Measurements from ENCODE around the gene KAZN.
"Not testable (repeated sequence)": the region's sequence is repeated elsewhere in the genome, so short reads cannot be mapped to it uniquely, and the experiment has no call there.

Gene KAZN

DNA sequence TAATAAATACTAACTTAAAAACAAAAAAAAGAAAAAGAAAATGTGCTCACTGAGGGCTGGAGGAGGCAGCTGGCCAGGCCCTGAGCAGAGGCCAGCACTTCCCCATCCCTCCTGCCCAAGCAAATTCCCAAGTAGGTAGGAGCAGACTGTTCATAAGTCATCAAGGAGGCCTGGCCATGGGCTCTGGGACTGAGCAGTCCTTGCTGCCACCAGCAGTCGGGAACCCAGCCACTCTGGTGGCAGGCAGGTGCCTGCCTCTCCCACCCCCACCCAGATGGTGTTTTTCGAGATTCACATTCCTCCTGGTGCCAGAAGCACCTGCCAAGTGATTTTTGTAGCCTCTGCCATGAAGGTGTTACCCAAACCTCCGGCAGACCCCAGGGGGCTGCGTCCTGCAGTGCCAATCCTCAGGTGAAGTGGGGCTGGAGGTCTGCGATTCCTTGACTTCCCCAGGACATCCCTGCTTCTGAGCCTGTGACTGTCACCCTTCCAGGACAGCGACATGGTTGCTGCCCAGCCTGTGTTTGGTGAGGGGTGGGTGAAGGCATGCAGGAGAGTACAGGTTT, 350.9 kb downstream of the KAZN start:
- DNase-seq (ENCODE audit: low read depth) = no peak
- no peak overlapping the region for H3K4me3 ChIP-seq (ENCODE audit: low read depth, low read length)

DNA sequence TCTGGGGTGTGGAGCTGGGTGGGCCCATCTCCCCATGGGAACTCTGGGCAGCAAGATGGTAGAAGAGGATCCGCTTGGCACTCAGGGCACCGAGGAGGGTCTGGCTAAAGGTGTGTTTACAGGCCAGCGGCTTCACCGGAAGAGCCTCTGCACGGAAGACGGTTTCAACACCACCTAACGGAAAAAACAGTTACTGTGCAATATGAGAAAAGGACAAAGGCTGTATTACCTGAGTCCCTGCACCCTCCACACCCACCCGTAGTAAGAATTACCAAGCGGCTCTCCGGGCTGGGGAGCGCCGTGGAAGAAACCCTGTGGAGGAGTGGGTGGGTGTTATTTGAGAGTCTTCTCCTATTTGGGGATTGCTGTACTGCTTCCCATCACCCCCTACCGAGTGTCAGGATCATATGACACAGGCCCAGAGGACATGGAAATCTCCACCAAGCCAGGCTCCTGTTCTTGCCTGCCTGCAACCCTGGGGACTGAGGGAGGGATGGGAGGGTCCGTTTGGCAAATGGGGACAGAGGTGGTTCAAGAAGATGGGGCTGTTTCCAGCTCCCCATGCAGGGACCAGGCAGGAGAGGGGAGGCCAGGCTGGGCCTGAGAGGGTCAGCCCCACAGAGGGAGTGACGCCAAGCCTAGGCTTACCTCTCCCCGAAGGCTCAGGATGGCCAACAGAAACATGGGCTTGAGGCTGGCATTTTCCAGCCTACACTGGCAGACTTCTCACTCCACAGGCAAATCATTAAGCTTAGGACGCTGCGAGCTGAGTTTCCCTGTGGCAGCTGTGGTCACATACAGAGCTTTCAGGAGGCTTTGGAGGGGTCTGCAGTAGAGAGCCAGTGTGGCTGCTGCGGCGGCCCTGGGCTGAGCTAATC, 351.6 kb downstream of the KAZN start:
- no peak for DNase-seq (ENCODE audit: low read depth)
- H3K4me3 ChIP-seq (ENCODE audit: low read depth, low read length) = no peak overlapping the region

GRCh38 chr1:14951766-14952165, 353.3 kb downstream of the KAZN start:
- no peak for DNase-seq (ENCODE audit: low read depth)
- no peak overlapping the region for H3K4me3 ChIP-seq (ENCODE audit: low read depth, low read length)

DNA sequence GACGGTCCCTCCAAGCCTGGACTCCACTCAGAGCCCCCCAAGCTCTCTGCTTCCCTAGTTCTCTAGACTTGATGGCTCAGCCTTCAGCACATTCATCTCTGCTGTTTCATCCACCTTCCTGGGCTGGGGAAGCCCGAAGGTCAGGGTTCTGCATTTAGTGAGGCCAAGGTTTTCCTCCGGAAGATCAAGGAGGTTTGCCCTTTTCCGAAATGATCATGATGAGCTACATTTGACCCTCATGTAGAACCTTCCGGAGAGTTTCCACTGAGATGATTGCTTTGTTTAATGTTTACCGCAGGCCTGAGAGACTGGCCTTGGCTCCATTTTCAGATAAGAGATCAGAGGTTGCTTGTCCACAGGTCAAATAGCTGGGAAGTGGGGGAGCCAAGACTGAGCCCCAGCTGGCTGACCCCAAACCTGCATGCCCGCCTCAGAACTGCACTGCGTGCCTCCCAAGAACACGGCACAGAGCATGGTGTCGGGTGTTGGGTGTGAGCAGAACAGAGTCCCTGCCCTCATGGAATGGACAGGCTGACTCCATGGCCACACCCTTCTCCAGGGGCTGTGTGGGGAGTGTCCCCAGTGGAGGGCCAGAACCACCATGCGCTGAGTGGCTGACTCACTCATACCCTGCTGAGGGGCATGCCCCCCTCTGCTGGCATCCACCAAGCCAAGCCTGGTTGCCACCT, 354.3 kb downstream of the KAZN start:
- H3K4me3 ChIP-seq (ENCODE audit: low read depth, low read length) = no peak overlapping the region
- DNase-seq (ENCODE audit: low read depth) = no peak

DNA sequence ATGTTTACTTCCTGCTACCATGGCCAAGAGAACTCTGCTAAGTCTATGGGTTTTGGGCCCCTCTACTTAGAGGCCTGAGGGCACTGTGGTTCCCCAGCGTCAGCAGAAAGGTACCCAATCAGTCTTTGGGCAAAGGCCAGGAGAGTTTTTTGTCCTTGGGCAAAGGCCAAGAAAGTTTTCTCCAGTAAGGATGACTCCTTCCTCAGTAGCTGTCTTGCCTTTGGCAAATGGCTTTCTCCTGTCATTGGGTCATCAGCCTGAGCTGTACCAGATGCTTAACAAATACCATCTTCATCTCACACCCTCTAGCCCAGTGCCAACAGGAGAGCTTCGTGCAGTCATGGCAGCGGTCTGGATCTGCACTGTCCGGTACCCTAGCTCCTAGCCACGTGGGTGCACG, 355.7 kb downstream of the KAZN start:
- H3K4me3 ChIP-seq (ENCODE audit: low read depth, low read length) = no peak overlapping the region
- DNase-seq (ENCODE audit: low read depth) = no peak

- no peak overlapping the region for H3K4me3 ChIP-seq (ENCODE audit: low read depth, low read length)
- DNase-seq (ENCODE audit: low read depth) = no peak
Measured at GRCh38 chr1:14954930-14955329, 356.4 kb downstream of the KAZN start.

- no peak overlapping the region for H3K4me3 ChIP-seq (ENCODE audit: low read depth, low read length)
- no peak for DNase-seq (ENCODE audit: low read depth)
Measured at GRCh38 chr1:14955402-14955801, 356.9 kb downstream of the KAZN start.

DNA sequence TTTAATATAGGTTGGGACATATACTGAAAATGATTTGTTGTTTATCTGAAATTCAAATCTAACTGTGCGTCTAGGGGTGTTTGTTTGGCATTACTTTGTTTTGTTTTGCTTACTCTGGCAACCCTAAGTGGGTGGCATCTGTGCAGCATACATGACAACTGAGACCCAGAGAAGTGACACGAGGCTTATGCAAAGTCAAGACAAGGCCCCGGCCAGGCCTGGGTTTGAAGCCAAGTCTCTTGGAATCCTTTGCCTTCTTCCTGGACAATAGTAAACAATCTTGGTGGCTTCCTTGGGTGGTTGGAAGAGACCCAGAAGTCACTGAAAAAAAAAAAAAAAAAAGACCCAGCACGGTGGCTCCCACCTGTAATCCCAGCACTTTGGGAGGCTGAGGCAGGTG, 357.5 kb downstream of the KAZN start:
- H3K4me3 ChIP-seq (ENCODE audit: low read depth, low read length) = no peak overlapping the region
- DNase-seq (ENCODE audit: low read depth) = no peak

DNA sequence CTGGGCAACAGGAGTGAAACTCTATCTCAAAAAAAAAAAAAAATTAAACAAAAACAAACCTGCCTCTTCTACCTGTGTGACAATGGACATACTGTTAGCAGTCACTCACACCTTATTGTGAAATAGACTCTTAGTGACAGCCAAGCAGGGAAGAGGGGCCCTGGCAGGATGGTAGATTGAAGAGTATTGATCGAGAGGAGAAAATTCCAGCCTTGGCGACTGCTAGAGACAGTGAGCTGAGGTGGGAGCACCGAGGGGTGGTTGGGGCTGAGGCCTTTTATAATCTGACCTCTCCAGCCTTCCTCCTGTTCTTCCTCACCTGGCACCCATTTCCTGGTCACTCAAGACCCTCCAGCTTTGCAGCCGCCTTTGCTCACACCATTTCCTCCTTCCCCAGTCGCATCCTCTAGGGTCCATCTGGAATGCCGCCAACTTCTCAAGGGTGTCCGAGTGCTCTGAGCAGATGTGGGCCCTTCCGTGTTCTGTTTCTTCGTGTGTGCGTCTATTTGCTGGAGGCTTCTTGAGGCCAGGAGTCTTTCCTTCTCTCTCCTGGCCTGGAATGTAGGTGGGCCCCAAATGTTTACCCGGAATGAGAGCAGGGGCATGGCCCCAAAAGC, 358.2 kb downstream of the KAZN start:
- no peak overlapping the region for H3K4me3 ChIP-seq (ENCODE audit: low read depth, low read length)
- DNase-seq (ENCODE audit: low read depth) = no peak

GRCh38 chr1:14957375-14958098, 359.1 kb downstream of the KAZN start:
- no peak overlapping the region for H3K4me3 ChIP-seq (ENCODE audit: low read depth, low read length)
- DNase-seq (ENCODE audit: low read depth) = no peak

GRCh38 chr1:14958249-14959058, 360.0 kb downstream of the KAZN start:
- H3K4me3 ChIP-seq (ENCODE audit: low read depth, low read length) = no peak overlapping the region
- DNase-seq (ENCODE audit: low read depth) = no peak

DNA sequence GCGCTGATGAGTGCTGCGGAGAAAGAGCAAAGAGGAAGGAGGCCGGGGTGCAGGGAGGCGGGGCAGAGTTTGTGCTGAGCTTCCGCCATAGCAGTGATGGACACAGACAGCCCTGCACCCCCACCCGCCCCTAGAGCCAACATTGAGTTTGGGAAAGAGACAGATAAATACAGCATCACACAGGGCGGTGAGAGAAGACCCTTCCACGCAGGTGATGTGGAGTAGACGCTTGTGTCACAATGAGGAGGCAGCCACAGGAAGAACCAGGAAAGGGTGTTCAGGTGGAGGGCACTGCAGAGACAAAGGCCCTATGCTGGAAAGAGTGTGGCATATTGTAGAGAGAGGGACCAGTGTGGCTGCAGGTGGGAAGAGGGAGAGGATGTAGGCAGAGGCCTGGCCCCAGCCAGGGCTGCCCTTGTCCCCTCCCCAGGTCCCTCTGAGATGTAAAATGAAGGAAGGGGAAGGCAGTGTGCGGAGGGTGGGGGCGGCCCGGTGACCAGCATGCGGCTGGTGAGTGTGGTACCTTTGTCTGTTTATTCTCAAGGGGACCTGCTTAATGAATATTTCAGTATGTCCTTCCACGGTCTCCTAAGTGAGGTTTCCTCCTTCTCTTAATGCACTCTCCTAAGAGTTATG, 360.7 kb downstream of the KAZN start:
- no peak overlapping the region for H3K4me3 ChIP-seq (ENCODE audit: low read depth, low read length)
- no peak for DNase-seq (ENCODE audit: low read depth)

DNA sequence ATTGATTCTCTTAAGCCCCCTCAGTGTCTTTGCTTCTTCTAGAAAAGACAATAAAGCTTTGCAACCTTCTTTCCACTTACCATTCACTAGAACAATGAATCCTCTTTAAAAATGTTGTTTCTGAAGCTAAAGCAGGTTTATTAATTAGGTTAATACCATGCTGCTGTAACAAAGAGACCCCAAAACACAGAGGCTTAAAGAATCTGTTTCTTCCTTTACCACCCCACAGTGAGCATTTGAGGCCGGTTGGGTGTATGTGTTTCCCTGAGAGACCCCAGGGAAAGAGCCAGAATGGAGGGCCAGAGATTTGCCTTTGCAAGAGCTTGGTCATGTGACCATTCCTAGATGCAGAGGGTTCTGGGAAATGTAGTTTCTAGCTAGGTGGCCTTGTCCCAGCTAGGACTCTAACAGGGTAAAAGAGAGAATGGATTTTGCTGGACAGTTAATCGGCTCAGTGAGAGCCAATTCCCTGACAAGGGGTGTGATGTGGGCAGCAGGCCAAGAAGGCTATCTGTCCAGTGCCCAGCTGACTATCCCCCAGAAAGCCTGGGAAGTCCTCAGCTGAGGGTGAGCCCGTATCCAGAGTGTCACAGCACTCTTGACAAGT, 363.3 kb downstream of the KAZN start:
- no peak overlapping the region for H3K4me3 ChIP-seq (ENCODE audit: low read depth, low read length)
- no peak for DNase-seq (ENCODE audit: low read depth)

DNA sequence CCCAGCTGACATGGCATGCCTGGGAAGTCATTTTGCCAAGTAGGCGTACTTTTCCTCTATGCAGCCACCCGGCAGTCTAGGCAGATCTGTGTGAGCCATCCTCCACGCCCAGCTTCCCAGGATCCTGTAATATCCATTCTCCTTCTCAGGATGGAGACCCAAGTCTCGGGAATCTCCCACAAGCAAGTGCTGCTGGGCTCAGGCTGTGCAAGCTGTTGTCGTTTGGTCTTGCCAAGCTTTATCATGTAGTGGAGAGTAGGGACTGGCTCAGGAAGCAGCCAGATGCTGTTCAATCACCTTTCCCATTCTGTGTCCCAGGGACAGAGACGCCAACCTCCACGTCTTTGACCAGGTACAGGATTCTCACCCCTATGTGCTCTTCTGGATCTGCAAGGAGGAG, 363.9 kb downstream of the KAZN start:
- H3K4me3 ChIP-seq (ENCODE audit: low read depth, low read length) = no peak overlapping the region
- DNase-seq (ENCODE audit: low read depth) = no peak

DNA sequence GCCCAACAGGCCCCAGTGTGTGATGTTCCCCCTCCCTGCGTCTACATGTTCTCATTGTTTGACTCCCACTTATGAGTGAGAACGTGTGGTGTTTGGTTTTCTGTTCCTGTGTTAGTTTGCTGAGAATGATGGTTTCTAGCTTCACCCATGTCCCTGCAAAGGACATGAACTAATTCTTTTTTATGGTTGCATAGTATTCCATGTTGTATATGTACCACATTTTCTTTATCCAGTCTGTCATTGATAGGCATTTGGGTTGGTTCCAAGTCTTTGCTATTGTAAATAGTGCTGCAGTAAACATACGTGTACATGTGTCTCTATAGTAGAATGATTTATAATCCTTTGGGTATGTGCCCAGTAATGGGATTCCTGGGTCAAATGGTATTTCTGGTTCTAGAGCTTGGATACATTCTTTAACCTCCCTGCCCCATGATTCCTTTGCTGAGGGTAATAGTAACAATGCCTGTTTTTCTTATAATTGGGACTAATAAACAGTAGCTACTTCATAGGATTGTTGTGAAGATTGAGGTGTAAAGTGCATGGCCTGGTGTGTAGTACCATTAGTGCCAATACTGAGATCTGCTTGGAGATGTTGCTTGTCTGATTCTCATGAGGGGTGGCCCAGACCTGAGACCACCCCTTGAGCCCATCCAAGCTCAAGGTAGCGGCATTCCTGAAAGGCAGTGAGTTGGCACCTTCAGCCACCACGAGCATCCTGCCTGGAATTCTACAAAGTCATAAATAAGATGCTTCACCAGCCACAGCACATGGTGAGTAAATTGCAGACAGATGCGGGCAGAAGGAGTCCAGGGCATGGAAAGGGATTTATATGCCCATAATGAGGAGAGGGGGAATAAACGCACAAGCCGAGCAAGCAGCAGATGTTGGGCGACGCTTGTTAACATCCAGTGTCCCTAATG, 365.6 kb downstream of the KAZN start:
- not testable (repeated sequence) for H3K4me3 ChIP-seq (ENCODE audit: low read depth, low read length); DNase-seq (ENCODE audit: low read depth)

DNA sequence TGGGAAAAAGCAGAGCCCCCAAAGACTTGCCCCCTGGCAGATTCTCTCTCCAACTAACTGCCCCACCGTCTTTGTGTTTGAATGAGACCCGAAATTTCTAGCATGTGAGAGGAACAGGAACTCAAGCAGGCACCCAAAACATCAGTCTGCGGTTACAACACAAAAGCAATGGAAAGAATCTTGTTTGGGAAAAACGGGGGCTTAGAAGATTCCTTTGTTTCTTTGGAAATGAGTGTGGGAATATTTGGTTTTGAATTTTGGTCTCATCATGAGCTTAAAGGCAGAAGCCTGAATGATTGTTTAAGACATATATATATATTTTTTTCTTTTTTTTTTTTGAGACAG, 366.2 kb downstream of the KAZN start:
- H3K4me3 ChIP-seq (ENCODE audit: low read depth, low read length) = no peak overlapping the region
- DNase-seq (ENCODE audit: low read depth) = no peak

- no peak overlapping the region for H3K4me3 ChIP-seq (ENCODE audit: low read depth, low read length)
- peak; percentile 45 for DNase-seq (ENCODE audit: low read depth)
Measured at GRCh38 chr1:14968251-14968851, 369.9 kb downstream of the KAZN start.
